Progenitor cell of endocrine pancreas (in vitro differentiated cells): ENCODE results near the gene SLC39A8. TPM values are rescaled to one million over a fixed set of nuclear protein-coding genes. Genes with fewer than 3 reads are reported as not detected.

Experiments
- DNase-seq: peaks from one replicate; pipeline ENCODE4 v3.0.0; 2021; ENCODE audit warnings: low spot score; ENCODE audit not compliant: unreplicated experiment
- H3K27ac Mint-ChIP-seq: 2 replicates; pipeline ENCODE4 v1.8.0; 2021; ENCODE audit warnings: mild to moderate bottlenecking, moderate library complexity, mixed read lengths
- H3K27me3 Mint-ChIP-seq: 2 replicates; pipeline ENCODE4 v1.8.0; 2021; ENCODE audit warnings: mixed read lengths
- H3K36me3 Mint-ChIP-seq: 2 replicates; pipeline ENCODE4 v1.8.0; 2022; ENCODE audit warnings: mixed read lengths; ENCODE audit not compliant: insufficient read depth
- H3K4me1 Mint-ChIP-seq: 2 replicates; pipeline ENCODE4 v1.8.0; 2021; ENCODE audit warnings: low read depth, mixed read lengths
- H3K4me3 Mint-ChIP-seq: 2 replicates; pipeline ENCODE4 v1.8.0; 2021; ENCODE audit warnings: low read depth, mild to moderate bottlenecking, moderate library complexity, mixed read lengths
- H3K9me3 Mint-ChIP-seq: 2 replicates; pipeline ENCODE4 v1.8.0; 2021; ENCODE audit warnings: low read depth, mixed read lengths
- total RNA-seq: library from RNA; stranded (reverse); gene quantifications from 2 replicates; pipeline ENCODE4 v1.2.1, GENCODE V29; 2021
- TF ChIP-seq, protein P1 (sequence below): fragments of 200-600 bp; sonication (generic); IDR thresholded peaks from one replicate; pipeline ENCODE4 v1.5.0; 2021; ENCODE audit warnings: antibody characterized with exemption, mild to moderate bottlenecking; ENCODE audit not compliant: unreplicated experiment

SLC39A8 gene
- total RNA-seq, 1 donor from 2014 or later: 1.6 TPM

DNA sequence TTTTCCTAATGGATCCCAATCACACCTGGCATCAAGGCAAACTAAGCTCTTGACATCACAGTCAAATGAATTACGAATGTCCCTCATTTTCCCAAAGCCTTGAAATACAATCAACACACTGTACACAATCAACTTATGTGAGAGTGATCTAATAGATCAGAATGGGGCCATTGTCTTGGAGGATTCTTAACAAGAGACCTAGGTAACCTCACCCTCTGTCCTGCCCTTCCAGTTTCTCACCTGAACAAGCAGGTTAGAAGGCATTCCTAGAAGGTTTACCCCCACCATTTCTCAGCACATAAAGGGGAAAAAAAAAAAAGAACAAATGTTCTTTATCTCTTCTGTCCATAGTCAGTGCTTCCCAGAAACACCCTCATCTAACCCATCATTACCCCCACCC lies 6.3 kb downstream of the SLC39A8 start:
- no peak overlapping the region for H3K4me3 Mint-ChIP-seq
- H3K4me1 Mint-ChIP-seq: peaks cover 9% of the 10 kb centered on the region

DNA sequence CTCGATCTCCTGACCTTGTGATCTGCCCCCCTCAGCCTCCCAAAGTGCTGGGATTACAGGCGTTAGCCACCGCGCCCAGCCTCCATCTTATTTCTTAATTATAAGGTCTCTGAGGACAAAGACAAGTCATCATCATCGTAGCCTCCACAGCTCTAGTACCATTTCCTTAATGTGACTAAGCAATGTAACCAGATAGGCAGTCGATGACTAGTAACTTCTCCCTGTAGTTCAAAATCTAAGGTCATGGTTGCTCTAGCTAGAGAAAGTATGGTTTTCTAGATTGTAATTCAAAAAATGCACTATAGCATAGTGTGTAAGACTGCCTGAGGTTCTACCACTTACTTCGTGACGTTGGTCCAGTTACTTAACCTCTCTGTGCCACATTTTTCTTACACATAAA lies 6.9 kb downstream of the SLC39A8 start:
- Mint-ChIP-seq H3K9me3 (no peaks in the 10 kb centered on the region), H3K4me3 (no peak overlapping the region), H3K27ac (no peak overlapping the region), H3K27me3 (peaks cover 19% of the 10 kb centered on the region), H3K36me3 (no peaks in the 10 kb centered on the region), H3K4me1 (peaks cover 5% of the 10 kb centered on the region)
- TF ChIP-seq, protein P1, sequence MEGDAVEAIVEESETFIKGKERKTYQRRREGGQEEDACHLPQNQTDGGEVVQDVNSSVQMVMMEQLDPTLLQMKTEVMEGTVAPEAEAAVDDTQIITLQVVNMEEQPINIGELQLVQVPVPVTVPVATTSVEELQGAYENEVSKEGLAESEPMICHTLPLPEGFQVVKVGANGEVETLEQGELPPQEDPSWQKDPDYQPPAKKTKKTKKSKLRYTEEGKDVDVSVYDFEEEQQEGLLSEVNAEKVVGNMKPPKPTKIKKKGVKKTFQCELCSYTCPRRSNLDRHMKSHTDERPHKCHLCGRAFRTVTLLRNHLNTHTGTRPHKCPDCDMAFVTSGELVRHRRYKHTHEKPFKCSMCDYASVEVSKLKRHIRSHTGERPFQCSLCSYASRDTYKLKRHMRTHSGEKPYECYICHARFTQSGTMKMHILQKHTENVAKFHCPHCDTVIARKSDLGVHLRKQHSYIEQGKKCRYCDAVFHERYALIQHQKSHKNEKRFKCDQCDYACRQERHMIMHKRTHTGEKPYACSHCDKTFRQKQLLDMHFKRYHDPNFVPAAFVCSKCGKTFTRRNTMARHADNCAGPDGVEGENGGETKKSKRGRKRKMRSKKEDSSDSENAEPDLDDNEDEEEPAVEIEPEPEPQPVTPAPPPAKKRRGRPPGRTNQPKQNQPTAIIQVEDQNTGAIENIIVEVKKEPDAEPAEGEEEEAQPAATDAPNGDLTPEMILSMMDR: no peak
- DNase-seq: no peak

More for the DNA sequence above, 6.3 kb downstream of the SLC39A8 start:
- no peak overlapping the region for H3K27ac Mint-ChIP-seq
- TF ChIP-seq, protein P1: no peak
- H3K36me3 Mint-ChIP-seq: no peaks in the 10 kb centered on the region
- no peaks in the 10 kb centered on the region for H3K9me3 Mint-ChIP-seq
- H3K27me3 Mint-ChIP-seq: peaks cover 23% of the 10 kb centered on the region
- no peak for DNase-seq

DNA sequence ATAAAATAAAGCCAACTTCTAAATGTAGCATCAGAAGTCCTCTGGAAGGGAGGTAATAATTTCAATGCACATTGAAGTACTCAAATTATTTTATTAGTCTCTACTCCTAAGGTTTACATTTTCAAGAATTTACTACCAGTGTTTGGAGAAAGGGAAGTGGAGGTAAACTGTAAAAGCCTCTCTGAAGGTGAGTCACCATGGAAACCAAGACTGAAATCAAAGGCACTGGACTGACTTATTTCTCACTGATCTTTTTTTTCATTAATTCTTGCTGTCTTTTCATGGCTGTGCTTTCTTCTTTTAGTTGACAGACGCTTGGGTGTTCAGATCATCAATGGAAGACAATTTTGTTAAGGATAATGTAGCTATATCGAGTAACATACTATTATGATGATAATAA lies 9.7 kb downstream of the SLC39A8 start:
- Mint-ChIP-seq H3K4me1 (peaks cover 4% of the 10 kb centered on the region), H3K4me3 (no peak overlapping the region), H3K27me3 (peaks cover 1% of the 10 kb centered on the region), H3K36me3 (no peaks in the 10 kb centered on the region), H3K27ac (no peak overlapping the region), H3K9me3 (no peaks in the 10 kb centered on the region)
- TF ChIP-seq, protein P1: no peak
- DNase-seq: no peak

DNA sequence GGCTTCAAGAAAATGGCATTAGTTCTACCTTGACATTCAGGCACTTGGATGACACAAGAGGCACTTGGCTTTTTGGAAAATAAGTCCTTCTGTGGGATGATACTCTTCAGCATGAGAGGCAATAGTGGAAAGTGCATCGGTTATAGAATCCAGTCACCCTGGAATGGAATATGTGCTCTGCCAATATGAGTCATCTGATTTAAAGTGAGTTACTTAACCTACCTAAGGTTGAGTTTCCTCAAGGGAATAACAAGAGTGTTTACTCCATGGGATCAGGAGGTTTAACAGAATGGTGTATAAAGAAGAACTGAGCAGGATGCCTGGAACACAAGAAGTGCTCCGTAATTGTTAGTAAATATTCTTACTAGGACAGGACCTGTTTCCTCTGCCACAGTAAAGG lies 10.7 kb downstream of the SLC39A8 start:
- no peaks in the 10 kb centered on the region for H3K36me3 Mint-ChIP-seq
- no peak overlapping the region for H3K27ac Mint-ChIP-seq
- no peaks in the 10 kb centered on the region for H3K27me3 Mint-ChIP-seq
- TF ChIP-seq, protein P1: no peak
- H3K9me3 Mint-ChIP-seq: no peaks in the 10 kb centered on the region
- no peak for DNase-seq
- H3K4me3 Mint-ChIP-seq: no peak overlapping the region
- peaks cover 4% of the 10 kb centered on the region for H3K4me1 Mint-ChIP-seq

DNA sequence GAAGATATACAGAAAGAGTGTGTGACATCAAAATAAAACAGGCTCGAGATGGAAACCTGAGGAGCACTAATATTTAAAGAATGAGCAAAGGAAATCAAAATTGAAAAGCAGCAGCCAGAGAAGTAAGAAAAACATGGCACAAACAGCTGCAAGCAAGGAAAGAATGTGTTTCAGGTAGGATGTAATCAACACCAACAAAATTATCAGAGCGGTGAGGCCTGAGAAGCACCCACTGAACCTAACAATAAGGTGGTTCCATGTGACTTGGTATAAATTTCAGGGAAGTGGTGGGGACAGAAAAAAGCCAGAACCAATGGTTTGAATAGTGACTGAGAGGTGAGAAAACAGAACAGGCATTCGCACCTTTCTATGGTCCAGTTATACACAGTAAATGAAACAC lies 11.5 kb downstream of the SLC39A8 start:
- Mint-ChIP-seq H3K4me1 (no peaks in the 10 kb centered on the region), H3K36me3 (no peaks in the 10 kb centered on the region), H3K27me3 (no peaks in the 10 kb centered on the region), H3K9me3 (no peaks in the 10 kb centered on the region), H3K4me3 (no peak overlapping the region), H3K27ac (no peak overlapping the region)
- TF ChIP-seq, protein P1: no peak
- no peak for DNase-seq
